ENCODE results near the gene ETV2.

- TF ChIP-seq CTCF (conservative IDR thresholded peaks at IDR 0.05; ENCODE audit: low read depth, low read length) (no peak), EZH2 (IDR thresholded peaks at IDR 0.05; ENCODE audit: borderline replicate concordance, low read depth, low read length, poor library complexity, severe bottlenecking) (no peak)
Measured at GRCh38 chr19:35657904-35658700, 16.6 kb downstream of the ETV2 start.
